BJ (cell line): ENCODE data around the gene PRCP. TPM values are rescaled to one million over a fixed set of nuclear protein-coding genes. Genes with fewer than 3 reads are reported as not detected.

Source experiments
- CTCF ChIA-PET: fragments of 350-600 bp; formaldehyde crosslinking; extraction: SDS; loops from one replicate; lab custom pipeline; 2021; ENCODE audit warnings: antibody characterized with exemption, inconsistent platforms; lab: Yijun Ruan, JAX
- POLR2A ChIA-PET: fragments of 300-600 bp; sonication (Branson Sonifier 250); formaldehyde crosslinking; extraction: SDS; loops from one replicate; lab custom pipeline; 2021; ENCODE audit warnings: antibody characterized with exemption; lab: Charles Lee
- DNase-seq: peaks from one replicate; pipeline ENCODE4 v3.0.0-alpha.2; 2011; ENCODE audit warnings: low read depth
- H3K27me3 ChIP-seq: 2 replicates; pipeline ENCODE4 v1.6.0; 2011; ENCODE audit warnings: low read length; ENCODE audit not compliant: control insufficient read depth, insufficient read depth
- H3K36me3 ChIP-seq: 2 replicates; pipeline ENCODE4 v1.5.1; 2011; ENCODE audit warnings: low read length; ENCODE audit not compliant: control insufficient read depth, insufficient read depth
- H3K4me3 ChIP-seq: 2 replicates; pipeline ENCODE4 v1.5.1; 2011; ENCODE audit warnings: low read depth, mild to moderate bottlenecking, control low read depth, low read length
- polyA plus RNA-seq: library from polyadenylated mRNA; depleted of rRNA; stranded (reverse); fragments of >200 nt; gene quantifications from 2 replicates; pipeline ENCODE4 v1.2.3, GENCODE V29; 2011
- TF ChIP-seq, protein P1 (sequence below): IDR thresholded peaks from 2 replicates; pipeline ENCODE4 v1.5.1; 2011; ENCODE audit warnings: low read depth, mild to moderate bottlenecking, control low read depth, inconsistent platforms, low read length, moderate library complexity; ENCODE audit not compliant: insufficient read depth

The PRCP gene
- polyA plus RNA-seq, 1 experiment: 62.0 TPM

DNA sequence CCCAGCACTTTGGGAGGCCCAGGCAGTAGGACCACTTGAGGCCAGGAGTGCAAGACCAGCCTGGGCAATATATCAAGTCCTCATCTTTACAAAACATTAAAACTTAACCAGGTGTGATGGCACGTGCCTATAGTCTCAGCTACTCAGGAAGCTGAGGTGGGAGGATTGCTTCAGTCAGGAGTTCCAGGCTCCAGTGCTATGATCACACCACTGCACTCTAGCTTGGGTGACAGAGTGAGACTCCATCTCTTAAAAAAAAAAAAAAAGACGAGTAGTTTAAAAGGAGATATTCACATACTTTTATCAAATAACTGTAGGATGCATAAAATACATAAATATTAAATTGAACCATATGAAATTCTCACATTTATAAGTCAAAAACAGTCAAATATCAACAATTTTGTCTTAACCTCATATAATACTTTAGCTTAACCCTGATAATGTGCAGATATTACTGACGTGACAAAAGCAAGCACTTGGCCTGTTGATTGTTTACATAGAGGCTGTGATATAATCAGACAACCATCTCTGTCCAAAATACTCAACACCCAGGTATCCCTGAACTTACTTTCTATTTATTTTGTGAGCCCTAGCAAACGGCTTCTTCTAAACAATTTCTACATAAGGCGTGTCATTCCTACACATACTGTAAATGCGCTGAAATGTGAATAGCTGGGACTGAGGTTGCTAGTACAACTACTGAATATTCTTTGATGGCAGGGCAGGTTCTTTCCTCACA lies 57.0 kb downstream of the PRCP start:
- TF ChIP-seq, protein P1, sequence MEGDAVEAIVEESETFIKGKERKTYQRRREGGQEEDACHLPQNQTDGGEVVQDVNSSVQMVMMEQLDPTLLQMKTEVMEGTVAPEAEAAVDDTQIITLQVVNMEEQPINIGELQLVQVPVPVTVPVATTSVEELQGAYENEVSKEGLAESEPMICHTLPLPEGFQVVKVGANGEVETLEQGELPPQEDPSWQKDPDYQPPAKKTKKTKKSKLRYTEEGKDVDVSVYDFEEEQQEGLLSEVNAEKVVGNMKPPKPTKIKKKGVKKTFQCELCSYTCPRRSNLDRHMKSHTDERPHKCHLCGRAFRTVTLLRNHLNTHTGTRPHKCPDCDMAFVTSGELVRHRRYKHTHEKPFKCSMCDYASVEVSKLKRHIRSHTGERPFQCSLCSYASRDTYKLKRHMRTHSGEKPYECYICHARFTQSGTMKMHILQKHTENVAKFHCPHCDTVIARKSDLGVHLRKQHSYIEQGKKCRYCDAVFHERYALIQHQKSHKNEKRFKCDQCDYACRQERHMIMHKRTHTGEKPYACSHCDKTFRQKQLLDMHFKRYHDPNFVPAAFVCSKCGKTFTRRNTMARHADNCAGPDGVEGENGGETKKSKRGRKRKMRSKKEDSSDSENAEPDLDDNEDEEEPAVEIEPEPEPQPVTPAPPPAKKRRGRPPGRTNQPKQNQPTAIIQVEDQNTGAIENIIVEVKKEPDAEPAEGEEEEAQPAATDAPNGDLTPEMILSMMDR: no peak
- ChIA-PET CTCF (no interaction called here), POLR2A (interaction anchor here (0.5 kb wide), 1 partner anchor 87 kb away, joined by 10 read pairs; no protein-coding TSS in a partner anchor)
- Histone ChIP-seq H3K36me3 (no peaks in the 10 kb centered on the region), H3K4me3 (no peak overlapping the region), H3K27me3 (no peaks in the 10 kb centered on the region)
- no peak for DNase-seq

DNA sequence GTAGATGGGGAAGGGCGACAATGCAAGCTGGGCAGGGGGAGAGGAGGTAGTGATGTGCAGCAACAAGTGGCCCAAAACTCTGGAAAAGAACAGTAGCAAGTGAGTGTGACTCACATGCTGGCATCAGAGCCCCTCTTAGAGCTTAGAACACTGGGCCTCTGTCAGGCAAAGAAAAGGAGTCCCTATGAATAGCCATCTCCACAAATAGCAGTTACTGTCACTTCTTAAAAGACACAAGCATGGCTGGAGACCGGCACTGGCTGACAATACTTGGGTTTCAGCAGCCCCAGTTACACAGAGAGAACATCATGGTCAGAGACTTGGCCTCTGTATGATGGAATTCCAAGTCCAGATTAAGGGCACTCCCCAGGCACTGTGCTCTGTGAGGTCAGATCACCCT lies 58.2 kb downstream of the PRCP start:
- Histone ChIP-seq H3K27me3 (no peaks in the 10 kb centered on the region), H3K36me3 (no peaks in the 10 kb centered on the region), H3K4me3 (no peak overlapping the region)
- no peak for DNase-seq
- CTCF ChIA-PET: interaction anchor here (1.5 kb wide), 1 partner anchor 11 kb away, joined by 3 read pairs; no protein-coding TSS in a partner anchor
- POLR2A ChIA-PET: no interaction called here
- TF ChIP-seq, protein P1: no peak

DNA sequence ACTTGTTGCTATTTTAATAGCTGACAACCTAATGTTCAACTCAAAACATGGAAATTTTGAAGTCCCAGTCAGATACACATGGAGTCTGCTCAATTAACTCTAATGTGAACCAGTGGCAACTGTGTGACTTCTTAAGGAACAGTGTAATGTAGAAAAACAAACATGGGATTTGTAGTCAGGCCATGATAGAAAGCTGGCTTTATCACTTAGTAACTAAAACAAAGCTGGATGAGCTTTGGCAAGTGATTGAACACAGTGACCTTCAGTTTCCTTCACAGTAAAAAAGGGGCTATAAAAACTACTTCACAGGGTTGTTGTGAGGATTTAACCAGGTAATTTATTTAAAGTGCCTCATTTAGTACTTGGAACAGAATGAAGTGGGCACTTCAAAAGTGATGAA lies 62.6 kb downstream of the PRCP start:
- Histone ChIP-seq H3K36me3 (no peaks in the 10 kb centered on the region), H3K27me3 (no peaks in the 10 kb centered on the region), H3K4me3 (no peak overlapping the region)
- CTCF ChIA-PET: interaction anchor here (1.0 to 1.2 kb wide), 2 partner anchors 30 to 357 kb away, joined by 3 to 4 read pairs; no protein-coding TSS in a partner anchor
- TF ChIP-seq, protein P1: no peak
- no peak for DNase-seq
- POLR2A ChIA-PET: no interaction called here

DNA sequence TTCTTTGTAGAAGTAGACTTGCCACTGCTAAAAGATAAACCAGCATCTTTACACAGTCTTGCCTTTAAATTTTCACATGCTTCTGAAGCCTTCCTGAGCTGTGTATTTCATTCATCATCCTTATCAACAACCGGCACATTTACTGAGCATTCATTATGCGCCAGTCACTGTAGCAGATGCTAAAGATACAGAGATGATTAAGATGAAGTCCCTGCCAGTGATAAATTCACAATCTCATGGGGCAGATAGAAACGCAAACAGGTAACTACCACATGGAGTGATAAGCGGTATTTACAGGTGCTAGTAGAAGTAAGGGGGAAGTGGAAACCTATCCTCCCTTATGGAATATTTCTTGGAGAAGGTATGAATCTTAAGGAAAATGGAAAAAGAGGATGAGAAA lies 67.2 kb downstream of the PRCP start:
- TF ChIP-seq, protein P1: no peak
- CTCF ChIA-PET: no interaction called here
- no peaks in the 10 kb centered on the region for H3K36me3 ChIP-seq
- no peak for DNase-seq
- POLR2A ChIA-PET: no interaction called here
- no peaks in the 10 kb centered on the region for H3K27me3 ChIP-seq
- no peak overlapping the region for H3K4me3 ChIP-seq

DNA sequence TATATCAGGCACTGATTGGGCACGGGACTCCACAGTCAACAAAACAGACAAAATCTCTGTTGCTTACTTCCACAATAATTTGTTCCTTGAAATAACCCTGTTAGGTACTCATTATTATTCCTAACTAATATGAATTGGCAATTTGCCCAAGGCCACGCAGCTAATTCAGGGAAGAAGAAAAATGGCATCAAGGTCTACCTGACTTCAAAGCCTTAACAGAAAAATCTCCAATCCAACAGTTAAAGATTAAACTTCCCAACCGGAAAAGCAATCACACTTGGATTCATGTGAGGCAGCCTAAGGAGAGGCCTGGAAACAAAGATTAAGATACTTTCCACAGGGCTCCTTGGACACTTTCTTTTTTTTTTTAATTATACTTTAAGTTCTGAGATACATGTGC lies 68.9 kb downstream of the PRCP start:
- DNase-seq: no peak
- no peaks in the 10 kb centered on the region for H3K27me3 ChIP-seq
- TF ChIP-seq, protein P1: no peak
- H3K4me3 ChIP-seq: no peak overlapping the region
- ChIA-PET POLR2A (no interaction called here), CTCF (no interaction called here)
- no peaks in the 10 kb centered on the region for H3K36me3 ChIP-seq
